Panc1 (cell line): ENCODE results near the gene C14orf93.

Experiments
- POLR2AphosphoS5 ChIP-seq: IDR thresholded peaks from 2 replicates; pipeline ENCODE4 v1.6.1; 2012; ENCODE audit warnings: mild to moderate bottlenecking, low read depth, low read length, moderate library complexity
- SIN3A ChIP-seq: IDR thresholded peaks from 2 replicates; pipeline ENCODE4 v1.6.1; 2012; ENCODE audit warnings: low read depth, mild to moderate bottlenecking, low read length, moderate library complexity, borderline replicate concordance; ENCODE audit not compliant: insufficient read depth
- TF ChIP-seq, protein P1 (sequence below): fragments of 450-650 bp; IDR thresholded peaks from 2 replicates; pipeline ENCODE4 v1.5.1; 2017; ENCODE audit warnings: mild to moderate bottlenecking

DNA sequence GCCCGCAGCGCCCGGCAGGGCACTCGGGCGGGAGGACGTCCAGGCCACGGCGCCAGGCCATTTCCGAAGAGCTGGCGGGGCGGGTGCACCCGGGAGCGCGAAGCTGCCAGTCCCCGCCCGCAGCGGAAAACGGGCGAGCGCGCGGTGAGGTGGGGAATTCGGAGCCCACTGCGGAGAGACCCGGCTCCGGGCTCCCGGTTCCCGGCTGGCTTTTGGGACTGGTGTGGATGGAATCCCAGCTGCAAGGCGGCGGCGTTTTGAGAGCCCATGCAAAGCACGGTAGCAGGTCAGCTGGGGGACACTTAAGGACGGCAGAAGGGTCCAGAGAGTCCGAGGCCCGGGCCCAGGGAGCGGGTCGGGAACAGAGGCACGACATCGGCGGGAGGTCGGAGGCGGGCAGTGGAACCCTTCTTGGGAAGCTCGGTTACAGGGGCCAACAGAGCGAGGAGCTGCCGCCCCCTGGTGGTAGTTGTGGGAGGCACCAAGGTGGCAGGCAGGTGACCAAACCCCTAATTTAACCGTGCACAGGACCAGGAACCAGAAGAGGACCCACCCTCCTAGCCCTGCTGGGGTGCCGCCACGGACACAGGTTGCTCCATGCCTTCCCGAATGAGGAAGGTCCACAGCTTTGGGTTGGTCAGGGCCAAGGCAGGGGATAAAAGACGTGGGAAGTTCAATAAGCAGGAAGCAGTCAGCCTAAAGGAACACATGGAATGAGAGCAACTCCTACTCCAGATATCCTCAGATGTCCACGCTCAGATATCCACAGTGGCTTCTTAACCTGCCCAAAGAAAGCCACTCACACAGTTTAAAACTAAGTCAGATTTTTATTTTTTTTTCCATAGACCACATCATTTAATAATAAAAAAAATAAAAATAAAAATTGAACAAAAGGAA lies 48.1 kb upstream of the C14orf93 start:
- TF ChIP-seq, protein P1, sequence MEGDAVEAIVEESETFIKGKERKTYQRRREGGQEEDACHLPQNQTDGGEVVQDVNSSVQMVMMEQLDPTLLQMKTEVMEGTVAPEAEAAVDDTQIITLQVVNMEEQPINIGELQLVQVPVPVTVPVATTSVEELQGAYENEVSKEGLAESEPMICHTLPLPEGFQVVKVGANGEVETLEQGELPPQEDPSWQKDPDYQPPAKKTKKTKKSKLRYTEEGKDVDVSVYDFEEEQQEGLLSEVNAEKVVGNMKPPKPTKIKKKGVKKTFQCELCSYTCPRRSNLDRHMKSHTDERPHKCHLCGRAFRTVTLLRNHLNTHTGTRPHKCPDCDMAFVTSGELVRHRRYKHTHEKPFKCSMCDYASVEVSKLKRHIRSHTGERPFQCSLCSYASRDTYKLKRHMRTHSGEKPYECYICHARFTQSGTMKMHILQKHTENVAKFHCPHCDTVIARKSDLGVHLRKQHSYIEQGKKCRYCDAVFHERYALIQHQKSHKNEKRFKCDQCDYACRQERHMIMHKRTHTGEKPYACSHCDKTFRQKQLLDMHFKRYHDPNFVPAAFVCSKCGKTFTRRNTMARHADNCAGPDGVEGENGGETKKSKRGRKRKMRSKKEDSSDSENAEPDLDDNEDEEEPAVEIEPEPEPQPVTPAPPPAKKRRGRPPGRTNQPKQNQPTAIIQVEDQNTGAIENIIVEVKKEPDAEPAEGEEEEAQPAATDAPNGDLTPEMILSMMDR, result peak; percentile 93
- peak; percentile 46; the same call in 1 of the 2 replicates for TF ChIP-seq POLR2AphosphoS5
- TF ChIP-seq SIN3A, result 0 out of 2 replicates have a peak, but pooled peaks have one; percentile 40
